Duodenal mucosa (tissue), 2 donors: ENCODE measurements around the gene NDUFA7.
"Not testable (repeated sequence)": the region's sequence is repeated elsewhere in the genome, so short reads cannot be mapped to it uniquely, and the experiment has no call there.

Experiments
- H3K27ac ChIP-seq: one replicate; pipeline ENCODE4 v1.7.0; 2013; ENCODE audit warnings: low read depth, low read length
- H3K27me3 ChIP-seq, 2 donors: one replicate each; pipeline ENCODE4 v1.7.0; 2013; ENCODE audit warnings: low read length in 2 of 2, control low read depth in 1 of 2; ENCODE audit not compliant: insufficient read depth in 2 of 2, control insufficient read depth in 1 of 2
- H3K36me3 ChIP-seq, 2 donors: one replicate each; pipeline ENCODE4 v1.7.0; 2013; ENCODE audit warnings: low read length in 2 of 2, control low read depth in 1 of 2; ENCODE audit not compliant: insufficient read depth in 2 of 2, control insufficient read depth in 1 of 2
- H3K4me1 ChIP-seq, 2 donors: one replicate each; pipeline ENCODE4 v1.7.0; 2013; ENCODE audit warnings: low read length in 2 of 2, control low read depth in 1 of 2; ENCODE audit not compliant: insufficient read depth in 2 of 2, control insufficient read depth in 1 of 2
- H3K4me3 ChIP-seq, 2 donors: one replicate each; pipeline ENCODE4 v1.7.0; 2013; ENCODE audit warnings: low read length in 2 of 2, low read depth in 1 of 2
- H3K9ac ChIP-seq, 2 donors: one replicate each; pipeline ENCODE4 v1.7.0; 2013; ENCODE audit warnings: low read length in 2 of 2, low read depth in 1 of 2
- H3K9me3 ChIP-seq, 2 donors: one replicate each; pipeline ENCODE4 v1.7.0; 2013; ENCODE audit warnings: low read length in 2 of 2, control low read depth in 1 of 2; ENCODE audit not compliant: control insufficient read depth in 1 of 2

The NDUFA7 gene

DNA sequence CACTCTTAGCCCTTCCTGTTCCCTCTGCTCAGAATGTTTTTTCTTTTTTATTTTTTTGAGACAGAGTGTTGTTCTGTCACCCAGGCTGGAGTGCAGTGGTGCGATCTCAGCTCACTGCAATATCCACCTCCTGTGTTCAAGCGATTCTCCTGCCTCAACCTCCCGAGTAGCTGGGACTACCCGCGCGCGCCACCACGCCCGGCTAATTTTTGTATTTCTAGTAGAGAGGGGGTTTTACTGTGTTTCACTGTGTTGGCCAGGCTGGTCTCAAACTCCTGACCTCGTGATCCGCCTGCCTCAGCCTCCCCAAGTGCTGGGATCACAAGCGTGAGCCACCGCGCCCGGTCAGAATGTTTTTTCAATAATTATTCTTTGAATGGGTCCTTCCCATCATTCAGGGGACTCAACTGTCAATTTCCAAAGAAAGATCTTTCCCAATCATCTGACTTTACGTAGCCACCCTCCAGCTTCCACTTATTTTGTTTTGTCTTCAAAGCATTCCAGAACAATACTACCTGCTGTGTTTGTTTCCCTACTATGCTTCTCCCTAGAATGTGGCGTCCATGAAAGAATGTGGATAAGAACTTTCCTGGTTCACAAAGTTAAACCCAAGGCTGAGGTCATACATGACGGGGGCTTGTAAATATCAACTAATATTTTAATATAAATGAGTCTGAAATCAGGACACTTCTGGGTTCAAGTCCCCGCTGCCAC is 1.2 kb downstream of the NDUFA7 start:
- Histone ChIP-seq H3K4me1 (peaks cover 17 to 25% of the 10 kb centered on the region in 2 donors), H3K27me3 (no peaks in the 10 kb centered on the region), H3K9me3 (no peaks in the 10 kb centered on the region), H3K9ac (peak overlapping the region; percentile 99 to 100), H3K4me3 (peak overlapping the region; percentile 95 to 98), H3K27ac (no peak overlapping the region), H3K36me3 (peaks cover 12 to 34% of the 10 kb centered on the region in 2 donors)

DNA sequence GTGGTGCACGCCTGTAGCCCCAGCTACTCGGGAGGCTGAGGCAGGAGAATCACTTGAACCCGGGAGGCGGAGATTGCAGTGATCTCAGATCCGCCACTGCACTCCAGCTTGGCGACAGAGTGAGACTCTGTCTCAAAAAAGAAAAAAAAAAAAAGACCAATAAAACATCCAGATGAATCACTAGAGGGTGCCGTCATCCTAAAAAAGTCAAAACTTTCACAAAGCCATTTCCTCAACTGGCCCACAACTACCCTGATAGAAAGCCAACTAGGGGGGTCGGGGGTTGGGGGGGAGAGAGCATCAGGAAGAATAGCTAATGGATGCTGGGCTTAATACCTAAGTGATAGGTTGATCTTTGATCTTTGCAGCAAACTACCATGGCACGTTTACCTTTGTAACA is 2.3 kb downstream of the NDUFA7 start:
- peaks cover 17 to 25% of the 10 kb centered on the region in 2 donors for H3K4me1 ChIP-seq
- not testable (repeated sequence) for H3K4me3 ChIP-seq, H3K27me3 ChIP-seq, H3K9me3 ChIP-seq, H3K27ac ChIP-seq, H3K9ac ChIP-seq
- peaks cover 11 to 33% of the 10 kb centered on the region in 2 donors for H3K36me3 ChIP-seq

GRCh38 chr19:8316351-8317125 is 4.6 kb downstream of the NDUFA7 start:
- no peak overlapping the region for H3K27ac ChIP-seq
- no peaks in the 10 kb centered on the region for H3K27me3 ChIP-seq
- no peak overlapping the region for H3K4me3 ChIP-seq
- H3K36me3 ChIP-seq: peaks cover 4 to 34% of the 10 kb centered on the region in 2 donors
- no peak overlapping the region for H3K9ac ChIP-seq
- H3K9me3 ChIP-seq: no peaks in the 10 kb centered on the region
- peaks cover 7 to 16% of the 10 kb centered on the region in 2 donors for H3K4me1 ChIP-seq

DNA sequence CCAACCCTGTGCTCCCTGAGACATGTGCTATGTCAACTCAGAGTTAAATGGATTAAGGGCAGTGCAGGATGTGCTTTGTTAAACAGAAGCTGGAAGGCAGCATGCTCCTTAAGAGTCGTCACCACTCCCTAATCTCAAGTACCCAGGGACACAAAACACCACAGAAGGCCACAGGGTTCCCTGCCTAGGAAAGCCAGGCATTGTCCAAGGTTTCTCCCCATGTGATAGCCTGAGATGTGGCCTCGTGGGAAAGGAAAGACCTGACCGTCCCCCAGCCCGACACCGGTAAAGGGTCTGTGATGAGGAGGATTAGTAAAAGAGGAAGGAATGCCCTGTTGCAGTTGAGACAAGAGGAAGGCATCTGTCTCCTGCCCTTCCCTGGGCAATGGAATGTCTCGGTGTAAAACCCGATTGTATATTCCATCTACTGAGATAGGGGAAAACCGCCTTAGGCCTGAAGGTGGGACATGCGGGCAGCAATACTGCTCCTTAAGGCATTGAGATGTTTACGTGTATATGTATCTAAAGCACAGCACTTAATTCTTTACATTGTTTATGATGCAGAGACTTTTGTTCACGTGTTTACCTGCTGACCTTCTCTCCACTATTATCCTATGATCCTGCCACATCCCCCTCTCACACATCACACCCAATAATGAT is 6.1 kb downstream of the NDUFA7 start:
- not testable (repeated sequence) for H3K27me3 ChIP-seq, H3K27ac ChIP-seq, H3K9me3 ChIP-seq, H3K9ac ChIP-seq, H3K4me3 ChIP-seq
- H3K36me3 ChIP-seq: peaks cover 13 to 46% of the 10 kb centered on the region in 2 donors
- H3K4me1 ChIP-seq: peaks cover 3 to 11% of the 10 kb centered on the region in 2 donors

DNA sequence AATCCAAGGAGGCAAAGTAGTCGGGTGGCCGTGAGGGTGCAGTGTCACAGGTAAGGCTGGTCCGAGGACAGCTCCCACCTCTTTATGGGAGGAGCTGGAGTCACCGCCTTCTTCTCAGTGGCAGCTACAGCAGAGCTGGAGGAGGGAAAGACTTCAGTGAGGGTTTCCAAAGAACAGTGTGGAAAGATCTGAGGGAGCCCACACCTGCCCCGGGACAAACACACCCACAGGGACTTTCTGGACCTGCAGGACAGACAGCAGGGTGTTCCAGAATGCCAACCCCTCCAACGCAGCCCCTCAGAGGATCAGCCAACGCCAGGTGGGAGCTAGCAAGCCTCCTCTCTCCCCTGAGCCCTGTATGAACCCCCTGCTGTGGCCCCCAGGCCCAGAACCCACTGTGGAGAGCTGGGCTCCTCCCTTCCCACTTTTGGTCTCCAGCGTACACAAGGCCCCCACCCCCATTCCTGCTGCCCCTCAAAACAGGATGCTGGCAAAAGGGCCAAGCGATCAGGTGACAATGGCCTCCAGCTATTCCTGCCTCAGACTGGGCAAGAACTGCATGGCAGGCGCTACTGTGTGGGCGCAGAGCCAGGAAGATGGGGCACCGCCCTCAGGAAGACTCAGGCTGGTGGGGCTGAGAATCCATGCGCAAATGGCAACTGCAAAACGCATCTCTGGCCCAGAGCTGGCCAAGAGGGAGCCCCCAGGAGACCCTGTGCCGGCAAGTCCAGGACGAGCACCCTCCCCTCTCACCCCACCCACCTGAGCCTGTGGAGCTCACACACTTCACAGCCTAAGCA is 9.5 kb downstream of the NDUFA7 start:
- no peak overlapping the region for H3K4me3 ChIP-seq
- peaks cover 8 to 28% of the 10 kb centered on the region in 2 donors for H3K4me1 ChIP-seq
- no peaks in the 10 kb centered on the region for H3K9me3 ChIP-seq
- peaks cover 13 to 52% of the 10 kb centered on the region in 2 donors for H3K36me3 ChIP-seq
- H3K27me3 ChIP-seq: no peaks in the 10 kb centered on the region
- H3K27ac ChIP-seq: peak overlapping the region; percentile 10
- H3K9ac ChIP-seq: no peak overlapping the region

GRCh38 chr19:8310342-8311055 is 10.7 kb downstream of the NDUFA7 start:
- Histone ChIP-seq H3K9ac (no peak overlapping the region), H3K27me3 (no peaks in the 10 kb centered on the region), H3K4me3 (no peak overlapping the region), H3K27ac (no peak overlapping the region), H3K4me1 (peaks cover 15 to 35% of the 10 kb centered on the region in 2 donors), H3K36me3 (peaks cover 9 to 43% of the 10 kb centered on the region in 2 donors), H3K9me3 (no peaks in the 10 kb centered on the region)

- Histone ChIP-seq H3K36me3 (peaks cover 9 to 30% of the 10 kb centered on the region in 2 donors), H3K4me1 (peaks cover 15 to 35% of the 10 kb centered on the region in 2 donors), H3K9ac (no peak overlapping the region), H3K4me3 (peak overlapping the region; percentile 73 to 77), H3K27ac (no peak overlapping the region), H3K27me3 (no peaks in the 10 kb centered on the region), H3K9me3 (no peaks in the 10 kb centered on the region)
These were observed 12.3 kb downstream of the NDUFA7 start for GRCh38 chr19:8308891-8309291.

DNA sequence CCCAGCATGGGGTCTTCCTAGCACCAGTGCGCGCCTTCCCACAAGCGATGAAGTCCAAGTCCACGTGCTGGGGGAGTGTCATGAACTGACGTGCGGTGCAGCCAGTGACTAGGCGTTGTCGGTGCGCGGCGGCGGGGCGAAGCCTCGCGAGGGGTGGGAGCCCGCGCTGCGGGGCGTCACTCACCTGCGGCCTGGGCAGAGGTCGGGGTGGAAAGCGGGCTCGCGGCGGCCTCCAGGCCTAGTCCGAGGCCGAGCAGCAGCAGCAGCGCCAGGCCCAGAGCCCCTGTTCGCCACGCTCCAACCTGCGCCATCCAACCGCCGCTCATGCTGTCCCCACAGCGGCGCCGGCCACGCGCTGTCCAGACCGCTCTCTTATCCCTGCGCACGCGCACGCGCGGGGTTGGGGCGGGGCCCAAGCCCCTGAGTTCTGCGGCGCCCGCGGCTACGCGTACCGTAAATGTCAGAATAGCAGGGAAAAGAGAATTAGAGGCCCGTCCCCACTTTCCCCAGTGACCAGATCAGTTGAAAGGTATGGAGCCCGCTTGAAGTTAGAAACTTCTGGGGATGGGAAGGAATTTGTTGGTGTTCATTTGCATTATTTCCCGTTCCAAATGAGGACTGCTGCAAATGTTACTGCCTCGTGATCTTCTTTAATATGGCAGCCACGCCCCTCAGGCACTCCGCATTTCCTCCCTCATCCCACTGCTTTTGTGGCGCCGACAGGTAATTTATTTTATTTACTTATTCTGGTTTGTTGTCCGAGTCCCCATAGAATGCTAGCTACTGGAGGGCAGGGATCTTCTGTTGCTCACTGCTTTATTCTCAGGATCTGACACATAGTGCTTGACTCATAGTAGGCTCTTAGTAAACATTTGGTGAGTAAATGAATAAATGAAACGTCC is 13.0 kb downstream of the NDUFA7 start, which contains the start of gene CD320:
CD320 (minus strand) TSS at position 394 of the 902 bp plus-strand sequence; CDS start at position 326, 68 bp downstream.
- Histone ChIP-seq H3K27ac (no peak within 1 kb of the TSS), H3K36me3 (peaks cover 9 to 30% of the 10 kb centered on the region in 2 donors), H3K9ac (peak within 1 kb of the TSS; percentile 43 to 61), H3K9me3 (no peaks in the 10 kb centered on the region), H3K4me1 (peaks cover 15 to 31% of the 10 kb centered on the region in 2 donors), H3K4me3 (peak within 1 kb of the TSS; percentile 73 to 77), H3K27me3 (no peaks in the 10 kb centered on the region)
